Measurements from ENCODE around the gene DRAM2. TPM values are rescaled to one million over a fixed set of nuclear protein-coding genes. Genes with fewer than 3 reads are reported as not detected.
A peak's percentile ranks its signal among the peaks of the same experiment; 100 is the strongest.

Gene DRAM2
- 61.0 TPM for total RNA-seq
- long read RNA-seq, transcript DRAM2-208 (9 exons, 1,872 nt), result major isoform, 67 of 212 reads
- long read RNA-seq, partial matches to known transcripts, result 7 of 212 reads
- long read RNA-seq, other reads (novel, unspliced or antisense), result 138 of 212 reads

- DNase-seq (ENCODE audit: low spot score), result peak; percentile 97
Measured at GRCh38 chr1:111139956-111140679, at the start of gene DRAM2, which contains the start of gene CEPT1. TSS of gene DRAM2 (minus strand) at chr1:111140093. CDS start at chr1:111131554, 8,539 bp downstream. TSS of gene CEPT1 (plus strand) at chr1:111140223. CDS start at chr1:111147715, 7,492 bp downstream.

DNA sequence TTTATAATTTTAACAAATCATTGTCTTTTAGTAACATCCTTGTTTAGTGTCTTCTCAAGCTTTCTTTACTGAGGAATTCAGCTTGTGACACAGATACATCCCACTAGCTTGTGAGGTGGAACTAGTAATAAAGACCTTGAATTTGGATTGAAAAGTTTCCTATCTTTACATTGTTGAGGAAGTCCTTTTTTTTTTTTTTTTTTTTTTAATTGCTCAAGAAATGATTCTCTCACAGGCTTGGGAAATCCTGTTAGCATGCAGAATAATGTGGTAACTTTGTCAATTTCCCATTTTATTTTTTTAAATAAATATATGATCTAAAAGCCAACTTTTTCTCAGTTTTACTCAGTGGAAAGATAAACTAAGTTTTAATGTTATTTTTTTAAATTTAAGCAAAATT lies 44.8 kb upstream of the DRAM2 start:
- DNase-seq (ENCODE audit: low spot score), result no peak

DNA sequence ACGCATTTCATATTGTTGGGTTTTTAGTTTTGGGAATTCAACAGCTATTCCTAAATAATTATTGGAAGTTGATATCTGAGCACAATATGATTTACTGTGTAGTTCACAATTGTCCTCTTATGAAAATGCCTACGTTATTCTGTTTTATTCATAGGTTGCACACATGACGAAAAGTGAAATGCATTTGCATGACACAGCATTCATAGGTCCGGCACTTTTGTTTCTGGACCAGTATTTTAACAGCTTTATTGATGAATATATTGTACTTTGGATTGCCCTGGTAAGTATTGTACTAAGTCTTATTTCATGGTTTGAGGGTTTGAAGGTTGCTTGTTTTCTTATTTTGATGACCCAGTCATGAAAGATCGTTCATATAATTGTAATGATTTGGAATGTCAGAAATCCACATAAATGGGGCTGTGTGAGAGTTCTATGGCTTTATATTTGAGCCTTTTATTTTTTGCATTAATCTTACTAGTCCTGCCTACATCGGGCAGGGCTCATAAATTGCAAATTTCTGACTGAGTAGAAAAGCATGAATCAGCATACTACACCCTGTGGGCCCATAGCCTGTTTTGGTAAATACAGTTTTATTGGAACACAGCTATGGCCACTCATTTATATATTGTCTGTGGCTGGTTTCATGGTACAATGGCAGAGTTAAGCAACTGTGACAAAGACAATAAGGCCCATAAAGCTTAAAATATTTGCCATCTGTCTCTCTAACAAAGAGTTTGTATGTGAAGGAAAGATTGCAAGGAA lies 43.6 kb upstream of the DRAM2 start:
- DNase-seq (ENCODE audit: low spot score), result no peak

DNA sequence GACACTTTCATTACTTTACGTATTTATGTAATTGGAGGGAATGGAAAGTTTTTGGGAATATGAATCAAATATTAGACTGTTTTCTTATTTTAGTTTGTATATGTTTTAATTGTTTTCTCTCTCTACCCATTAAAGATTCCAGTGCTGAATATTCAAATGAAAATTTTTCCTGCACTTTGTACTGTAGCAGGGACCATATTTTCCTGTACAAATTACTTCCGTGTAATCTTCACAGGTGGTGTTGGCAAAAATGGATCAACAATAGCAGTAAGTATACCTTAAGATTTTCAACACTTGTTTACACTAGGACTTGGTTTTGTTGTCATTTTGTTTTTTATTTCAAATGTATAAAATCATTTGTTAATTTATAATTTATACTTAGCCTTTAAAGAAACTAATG lies 42.2 kb upstream of the DRAM2 start:
- DNase-seq (ENCODE audit: low spot score), result no peak

DNA sequence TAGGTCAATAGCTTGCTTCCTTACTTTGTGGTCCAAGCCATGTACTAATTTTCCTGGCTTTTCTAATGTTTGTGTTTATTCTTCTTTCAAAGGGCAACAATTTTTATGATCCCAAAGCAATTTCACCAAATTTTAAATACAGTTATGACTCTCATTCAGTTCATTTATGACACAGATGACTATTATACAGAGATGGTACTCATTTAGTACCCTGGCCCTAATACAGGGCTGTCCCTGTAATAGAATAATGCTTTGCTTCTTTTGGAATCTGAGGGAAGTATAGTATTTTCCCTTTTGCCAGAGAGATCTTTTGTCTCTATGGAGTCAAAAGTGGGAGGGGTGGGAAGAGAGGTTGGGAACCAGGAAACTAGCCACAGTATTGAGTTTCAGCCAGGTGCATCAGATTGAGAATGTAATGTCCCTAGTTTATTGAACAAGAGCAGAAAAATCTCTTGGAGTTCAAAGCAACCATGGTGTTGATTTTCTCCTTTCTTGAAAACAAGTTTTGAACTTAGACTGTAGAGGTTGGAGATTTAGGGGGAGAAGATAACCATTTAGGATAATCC lies 40.2 kb upstream of the DRAM2 start:
- DNase-seq (ENCODE audit: low spot score), result no peak

DNA sequence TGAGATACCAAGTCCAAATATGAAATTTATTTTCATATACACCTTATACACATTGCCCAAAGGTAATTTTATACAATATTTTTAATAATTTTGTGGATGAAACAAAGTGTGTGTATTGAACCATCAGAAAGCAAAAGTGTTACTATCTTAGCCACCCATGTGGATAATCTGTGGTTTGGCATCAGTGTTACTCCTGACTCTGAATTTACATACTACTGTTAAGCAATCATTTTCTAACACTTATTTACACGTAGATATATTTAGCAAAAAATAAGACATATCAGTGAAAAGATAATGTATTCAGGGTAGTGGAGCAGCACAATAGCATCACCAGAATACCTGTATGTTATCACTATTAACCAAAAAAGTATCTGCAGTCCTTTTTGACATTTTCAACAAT lies 36.8 kb upstream of the DRAM2 start:
- DNase-seq (ENCODE audit: low spot score), result no peak

- no peak for DNase-seq (ENCODE audit: low spot score)
Measured at GRCh38 chr1:111175349-111175748, 35.5 kb upstream of the DRAM2 start.

DNA sequence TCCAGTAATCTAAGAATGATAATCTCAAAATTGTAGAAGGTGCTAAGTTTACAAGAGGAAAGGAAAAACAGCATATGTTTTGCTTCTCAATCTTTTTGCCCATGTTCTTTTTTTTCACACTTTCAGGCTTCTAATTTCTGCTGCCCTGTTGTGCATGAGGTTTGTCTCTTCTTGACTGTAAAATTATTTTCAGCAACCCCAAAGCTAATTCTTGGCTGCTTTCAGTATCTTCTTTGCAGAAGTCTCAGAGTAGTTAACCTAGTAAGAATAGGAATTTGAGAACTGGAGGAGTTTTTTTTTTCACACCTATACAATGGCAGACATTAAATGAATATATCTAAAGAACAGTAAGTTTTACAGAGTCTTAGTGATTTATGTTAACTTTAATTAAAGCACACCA lies 34.2 kb upstream of the DRAM2 start:
- DNase-seq (ENCODE audit: low spot score), result no peak

DNA sequence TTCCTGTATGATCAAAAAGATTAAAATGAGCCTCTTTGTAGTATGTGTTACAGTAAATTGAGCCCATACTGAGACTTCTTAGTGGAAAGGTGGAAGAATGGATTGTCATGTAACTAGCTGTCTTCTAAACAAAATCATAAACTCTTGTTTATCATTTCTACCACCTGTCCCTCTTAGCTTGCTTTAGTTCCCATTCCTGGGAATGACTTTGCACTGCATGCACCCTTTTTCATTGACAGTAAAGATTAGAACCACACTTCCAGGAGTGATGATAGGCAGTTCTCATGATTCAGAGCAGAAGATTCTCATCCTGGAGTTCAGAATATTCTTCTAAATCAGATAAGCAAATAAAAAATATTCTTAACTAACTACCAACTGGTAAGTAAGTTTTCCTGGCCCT lies 32.6 kb upstream of the DRAM2 start:
- no peak for DNase-seq (ENCODE audit: low spot score)

DNA sequence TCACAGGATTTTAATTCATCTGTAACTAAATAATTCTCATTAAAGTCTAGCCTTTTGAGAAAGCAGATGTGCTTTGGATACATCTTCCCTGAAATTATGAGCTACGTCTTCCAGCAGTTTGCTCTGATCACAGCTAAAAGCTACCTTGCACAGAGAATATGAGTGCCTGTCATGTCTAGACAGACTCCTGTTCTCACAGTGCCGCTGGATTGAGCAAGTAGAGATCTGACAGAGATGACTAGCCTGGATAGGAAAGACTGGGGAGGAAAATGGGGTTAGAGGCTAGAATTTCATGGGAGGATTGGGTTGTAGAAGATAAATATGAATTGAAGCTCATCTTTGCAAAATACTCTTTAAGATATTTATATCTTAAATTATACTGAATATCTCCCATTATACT lies 24.3 kb upstream of the DRAM2 start:
- DNase-seq (ENCODE audit: low spot score), result no peak

DNA sequence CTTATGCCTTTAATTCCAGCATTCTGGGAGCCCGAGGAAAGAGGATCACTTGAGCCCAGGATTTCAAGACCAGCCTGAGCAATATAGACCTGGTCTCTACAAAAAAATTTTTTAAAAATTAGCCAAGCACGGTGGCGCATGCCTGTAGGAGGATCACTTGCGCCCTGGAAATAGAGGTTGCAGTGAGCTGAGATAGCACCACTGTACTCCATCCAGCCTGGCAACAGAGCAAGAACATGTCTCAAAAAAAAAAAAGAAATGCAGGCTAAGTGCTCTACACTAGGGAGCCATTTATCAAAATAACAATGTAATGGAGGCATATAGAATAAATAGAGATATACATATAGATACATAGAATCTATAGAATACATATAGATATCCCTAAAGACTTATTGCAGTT lies 23.5 kb upstream of the DRAM2 start:
- no peak for DNase-seq (ENCODE audit: low spot score)

GRCh38 chr1:111162488-111162880 lies 22.6 kb upstream of the DRAM2 start:
- no peak for DNase-seq (ENCODE audit: low spot score)

GRCh38 chr1:111161843-111162487 lies 22.1 kb upstream of the DRAM2 start:
- no peak for DNase-seq (ENCODE audit: low spot score)

DNA sequence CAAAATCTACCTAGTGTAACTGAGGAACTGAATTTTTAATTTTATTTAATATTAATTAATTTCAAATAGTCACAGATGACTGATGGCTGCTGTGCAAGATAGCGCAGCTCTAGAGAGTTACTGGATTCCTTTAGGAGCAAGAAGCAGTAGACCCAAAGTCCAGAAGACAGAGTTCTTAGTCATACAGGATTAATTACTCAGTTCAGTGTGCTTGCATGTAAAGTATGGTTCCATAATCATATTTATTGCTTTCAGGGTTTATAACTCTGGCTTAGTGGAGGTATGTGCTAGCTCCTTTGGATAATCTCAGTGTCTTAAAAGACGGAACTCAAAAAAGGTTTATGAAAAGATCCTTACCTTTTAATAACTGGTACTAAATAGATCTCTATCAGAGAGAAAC lies 17.5 kb upstream of the DRAM2 start:
- DNase-seq (ENCODE audit: low spot score), result no peak

DNA sequence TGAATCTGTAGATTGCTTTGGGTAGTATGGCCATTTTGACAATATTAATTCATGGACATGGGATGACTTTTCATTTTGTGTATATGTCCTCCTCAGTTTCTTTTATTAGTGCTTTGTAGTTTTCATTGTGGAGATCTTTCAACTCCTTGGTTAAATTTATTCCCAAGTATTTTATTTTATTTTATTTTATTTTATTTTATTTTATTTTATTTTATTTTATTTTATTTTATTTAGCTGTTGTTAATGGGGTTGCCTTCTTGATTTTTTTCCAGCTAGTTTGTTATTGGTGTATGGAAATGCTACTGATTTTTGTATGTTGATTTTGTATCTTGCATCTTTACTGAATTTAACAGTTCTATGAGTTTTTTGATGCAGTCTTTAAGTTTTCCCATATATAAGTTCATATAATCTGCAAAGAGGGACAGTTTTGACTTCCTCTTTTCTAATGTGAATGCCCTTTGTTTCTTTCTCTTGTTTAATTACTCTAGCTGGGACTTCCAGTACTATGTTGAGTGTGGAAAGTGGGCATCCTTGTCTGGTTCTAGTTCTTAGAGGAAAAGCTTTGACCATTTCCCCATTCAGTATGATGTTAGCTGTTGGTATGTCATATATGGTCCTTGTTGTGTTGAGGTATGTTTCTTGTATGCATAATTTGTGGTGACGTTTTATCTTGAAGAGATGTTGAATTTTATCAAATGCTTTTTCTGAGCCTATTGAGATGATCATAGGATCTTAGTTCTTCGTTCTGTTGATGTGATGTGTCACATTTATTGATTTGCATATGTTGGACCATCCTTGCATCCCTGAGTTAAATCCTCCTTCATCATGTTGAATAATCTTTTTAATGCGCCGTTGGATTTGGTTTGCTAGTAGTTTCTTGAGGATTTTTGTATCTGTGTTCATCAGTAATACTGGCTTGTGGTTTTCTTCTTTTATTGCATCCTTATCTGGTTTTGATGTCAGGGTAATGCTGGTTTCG lies 14.4 kb upstream of the DRAM2 start:
- DNase-seq (ENCODE audit: low spot score), result no peak

GRCh38 chr1:111151838-111152237 lies 11.9 kb upstream of the DRAM2 start:
- no peak for DNase-seq (ENCODE audit: low spot score)

DNA sequence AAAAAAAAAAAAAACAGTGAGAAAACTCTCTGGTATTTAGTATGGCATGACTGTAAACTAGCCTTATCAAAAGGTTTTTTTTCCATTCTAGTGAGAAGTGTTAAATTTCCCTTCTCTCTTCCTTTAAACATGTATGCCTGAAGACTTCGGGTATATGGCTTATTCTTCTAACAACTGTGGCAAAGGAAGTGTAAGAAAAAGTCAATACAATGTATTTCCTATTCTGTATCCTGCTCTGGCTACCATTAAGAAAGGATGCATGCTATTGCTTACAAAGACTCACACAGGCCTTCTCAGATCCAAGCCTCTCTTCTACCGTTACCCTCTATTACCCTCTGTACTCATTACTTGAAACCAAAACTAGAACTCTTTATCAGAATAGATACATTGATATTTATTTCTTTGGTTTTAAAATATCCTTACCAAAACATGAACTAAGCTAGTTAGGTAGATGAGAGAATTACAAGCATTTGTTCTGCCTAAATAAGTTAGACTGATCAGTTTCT lies 8.5 kb upstream of the DRAM2 start:
- no peak for DNase-seq (ENCODE audit: low spot score)

GRCh38 chr1:111147948-111148347 lies 8.1 kb upstream of the DRAM2 start:
- no peak for DNase-seq (ENCODE audit: low spot score)

DNA sequence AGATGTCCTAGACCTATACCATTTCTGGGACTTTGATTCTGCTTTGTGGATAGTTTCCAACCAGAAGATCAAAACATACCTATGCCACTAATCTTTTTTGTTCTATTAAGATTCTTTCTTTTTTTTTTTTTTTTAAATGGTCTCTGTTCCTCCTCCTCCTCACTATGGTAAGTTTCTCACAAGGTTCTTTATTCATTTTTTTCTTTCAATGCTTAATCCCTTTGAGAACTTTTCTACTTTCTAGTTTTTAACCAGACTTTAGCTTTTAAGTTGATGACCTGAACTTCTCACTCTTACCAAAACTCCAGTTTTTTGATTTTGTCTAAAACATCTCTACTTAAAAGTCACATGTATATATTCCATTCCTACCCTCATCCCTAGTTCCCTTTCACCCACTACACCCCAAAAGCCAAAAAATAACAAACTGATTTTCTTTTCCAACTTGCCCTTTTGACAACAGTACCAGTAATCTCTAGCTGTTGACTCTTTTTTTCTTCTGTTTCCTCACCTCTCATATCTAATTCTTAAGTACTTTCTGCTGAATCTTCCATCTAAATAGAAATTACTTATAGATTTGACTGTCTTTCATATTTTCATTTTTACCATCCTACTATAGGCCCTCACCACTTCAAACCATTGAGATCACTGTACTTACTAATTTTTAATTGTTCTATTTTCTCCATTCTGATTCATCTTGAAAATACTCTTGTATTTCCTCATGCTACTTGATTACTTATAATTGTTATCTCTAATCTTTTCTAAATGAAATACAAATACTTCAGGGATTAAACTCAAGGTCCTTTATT lies 6.3 kb upstream of the DRAM2 start:
- DNase-seq (ENCODE audit: low spot score), result no peak
